Right lobe of liver (tissue), 6 donors: ENCODE measurements around the gene CCDC181. TPM values are rescaled to one million over a fixed set of nuclear protein-coding genes. Genes with fewer than 3 reads are reported as not detected.

Experiments
- ATAC-seq, 4 donors: fragments of 200-7000 bp; cut with Tn5 transposase; one replicate each; pipeline ENCODE4 v1.9.1; 2020; ENCODE audit warnings: mild to moderate bottlenecking in 4 of 4, moderate library complexity in 4 of 4
- DNase-seq, 3 donors: peaks; one replicate each; pipeline ENCODE4 v3.0.0-alpha.2; 2020
- H3K27ac ChIP-seq, 3 donors: fragments of 200-600 bp; one replicate each; pipeline ENCODE4 v1.8.0; 2022
- H3K27me3 ChIP-seq, 2 donors: fragments of 200-600 bp; one replicate each; pipeline ENCODE4 v1.8.0; 2022
- H3K36me3 ChIP-seq, 4 donors: fragments of 200-600 bp; sonication (generic) in 1 of 4; one replicate each; pipeline versions ENCODE4 v1.5.1 to v1.8.0; 2017 to 2022; ENCODE audit warnings: control low read depth in 1 of 4
- H3K4me1 ChIP-seq, 4 donors: fragments of 200-600 bp; sonication (generic) in 1 of 4; one replicate each; pipeline versions ENCODE4 v1.5.1 to v1.8.0; 2017 to 2022; ENCODE audit warnings: control low read depth in 1 of 4
- H3K4me3 ChIP-seq, 3 donors: fragments of 200-600 bp; one replicate each; pipeline ENCODE4 v1.8.0; 2022
- H3K9me3 ChIP-seq, 4 donors: fragments of 200-600 bp; sonication (generic) in 1 of 4; one replicate each; pipeline versions ENCODE4 v1.5.1 to v1.8.0; 2017 to 2022; ENCODE audit warnings: control low read depth in 1 of 4
- CTCF ChIP-seq, 4 donors: fragments of 200-600 bp in 3 of 4; fragments of 450-650 bp in 1 of 4; IDR thresholded peaks; one replicate each; pipeline versions ENCODE4 v1.5.1 to v1.8.0; 2016 to 2022; ENCODE audit warnings: antibody characterized with exemption in 4 of 4, mild to moderate bottlenecking in 2 of 4
- POLR2A ChIP-seq: fragments of 450-650 bp; IDR thresholded peaks from one replicate; pipeline ENCODE4 v1.6.1; 2017; ENCODE audit warnings: antibody characterized with exemption, mild to moderate bottlenecking
- WGBS: methylation state at CpG from one replicate; pipeline ENCODE4 v1.1.6; 2018; ENCODE audit warnings: low coverage, low lambda C conversion rate; ENCODE audit not compliant: insufficient coverage; ENCODE audit errors: missing lambda C conversion rate; 5-methylcytosine and 5-hydroxymethylcytosine counted together
- intact Hi-C, 2 donors: fragments of 100-400 bp; cut with DNase I; formaldehyde crosslinking; loops; one replicate each; pipeline versions ENCODE4 v1.11.2 to v1.14.1; 2022
- total RNA-seq, 6 experiments: library from RNA; depleted of rRNA in 2 of 6; stranded (reverse); fragments of >200 nt in 2 of 6; fragmentation: NEBNext Ultra II Directional in 3 of 6; extraction: Animal tissue kit (Norgen Biotek cat#: 25700) in 3 of 6; gene quantifications; one replicate each; pipeline versions ENCODE4 v1.1.0 to v1.2.4, GENCODE V29; 2016 to 2023
- donor health status: DM: no; HTN: yes; CAD: no.
- donor health status: DM: no; HTN: no; CAD: no.
- donor health status: DM: no; HTN: no; CAD: no.
- donor health status: DM: no; HTN: yes; CAD: no.
- donor health status: DM: no; HTN: yes; CAD: no.

CCDC181 gene
- total RNA-seq, 6 experiments from 2014 or later: 0.15 TPM; not detected in 5

- WGBS: 78% methylated on average over 1 of the region's 1 CpG
- no peaks in the 10 kb centered on the region for H3K9me3 ChIP-seq
- TF ChIP-seq POLR2A (no peak), CTCF (IDR thresholded peaks at IDR 0.05) (no peak)
- ATAC-seq (no peak), DNase-seq (no peak)
- H3K27ac ChIP-seq: no peak overlapping the region
- H3K27me3 ChIP-seq: no peaks in the 10 kb centered on the region
- H3K36me3 ChIP-seq: peaks cover 0 to 15% (median 5%) of the 10 kb centered on the region in 4 donors
- H3K4me1 ChIP-seq: no peaks in the 10 kb centered on the region
- intact Hi-C loops: no loop called here
- no peak overlapping the region for H3K4me3 ChIP-seq
Measured at GRCh38 chr1:169392406-169392805, 34.9 kb downstream of the CCDC181 start.

- DNase-seq (no peak), ATAC-seq (no peak)
- no peaks in the 10 kb centered on the region for H3K9me3 ChIP-seq
- no peak for TF ChIP-seq CTCF (IDR thresholded peaks at IDR 0.05)
- TF ChIP-seq POLR2A: no peak
- H3K4me1 ChIP-seq: no peaks in the 10 kb centered on the region
- no peaks in the 10 kb centered on the region for H3K27me3 ChIP-seq
- intact Hi-C loops: no loop called here
- no peak overlapping the region for H3K27ac ChIP-seq
- H3K36me3 ChIP-seq: peaks cover 0 to 22% (median 7%) of the 10 kb centered on the region in 4 donors
- no peak overlapping the region for H3K4me3 ChIP-seq
Measured at GRCh38 chr1:169390303-169390702, 37.0 kb downstream of the CCDC181 start.

- Histone ChIP-seq H3K36me3 (peaks cover 0 to 22% (median 7%) of the 10 kb centered on the region in 4 donors), H3K4me1 (peaks cover 0 to 11% (median 0%) of the 10 kb centered on the region in 4 donors), H3K4me3 (no peak overlapping the region), H3K27me3 (no peaks in the 10 kb centered on the region), H3K9me3 (no peaks in the 10 kb centered on the region), H3K27ac (no peak overlapping the region)
- DNase-seq (no peak), ATAC-seq (no peak)
- intact Hi-C loops: no loop called here
- TF ChIP-seq POLR2A (no peak), CTCF (IDR thresholded peaks at IDR 0.05) (no peak)
Measured at GRCh38 chr1:169387399-169387798, 39.9 kb downstream of the CCDC181 start.

- Histone ChIP-seq H3K4me3 (no peak overlapping the region), H3K27me3 (no peaks in the 10 kb centered on the region), H3K27ac (no peak overlapping the region), H3K9me3 (no peaks in the 10 kb centered on the region), H3K4me1 (peaks cover 0 to 31% (median 6%) of the 10 kb centered on the region in 4 donors), H3K36me3 (peaks cover 0 to 16% (median 6%) of the 10 kb centered on the region in 4 donors)
- no peak for ATAC-seq
- WGBS: 71% methylated on average over 4 of the region's 4 CpGs
- TF ChIP-seq POLR2A: no peak
- no peak for TF ChIP-seq CTCF (IDR thresholded peaks at IDR 0.05)
- intact Hi-C loops: no loop called here
- DNase-seq: no peak
Measured at GRCh38 chr1:169383449-169383848, 43.8 kb downstream of the CCDC181 start.

- ATAC-seq (peak in 3 of 4 donors; percentile 27 to 73 (median 69)), DNase-seq (no peak)
- no peaks in the 10 kb centered on the region for H3K27me3 ChIP-seq
- no peak overlapping the region for H3K27ac ChIP-seq
- no peak overlapping the region for H3K4me3 ChIP-seq
- H3K36me3 ChIP-seq: peaks cover 0 to 21% (median 4%) of the 10 kb centered on the region in 4 donors
- intact Hi-C loops: no loop called here
- no peaks in the 10 kb centered on the region for H3K9me3 ChIP-seq
- H3K4me1 ChIP-seq: peaks cover 0 to 31% (median 6%) of the 10 kb centered on the region in 4 donors
- TF ChIP-seq POLR2A: no peak
Measured at GRCh38 chr1:169381162-169381561, 46.1 kb downstream of the CCDC181 start.
